Neural progenitor cell (in vitro differentiated cells): ENCODE results near the gene LRRK2. TPM values are rescaled to one million over a fixed set of nuclear protein-coding genes. Genes with fewer than 3 reads are reported as not detected.

Experiments
- DNase-seq: peaks from one replicate; pipeline ENCODE4 v3.0.0-alpha.2; 2016; ENCODE audit warnings: low spot score
- H2AFZ ChIP-seq: fragments of 200-600 bp; sonication (generic); replicated peaks from 2 replicates; pipeline ENCODE4 v1.6.1; 2016; ENCODE audit warnings: antibody characterized with exemption
- H3F3A ChIP-seq: fragments of 200-600 bp; sonication (generic); 2 replicates; pipeline ENCODE4 v1.6.1; 2016; ENCODE audit warnings: antibody characterized with exemption, low read depth
- H3K27ac ChIP-seq: fragments of 200-600 bp; sonication (generic); 2 replicates; pipeline ENCODE4 v1.5.1; 2016; ENCODE audit warnings: mild to moderate bottlenecking
- H3K27me3 ChIP-seq: fragments of 200-600 bp; sonication (generic); 2 replicates; pipeline ENCODE4 v1.6.1; 2016; ENCODE audit warnings: mild to moderate bottlenecking, moderate library complexity
- H3K36me3 ChIP-seq: fragments of 200-600 bp; sonication (generic); 2 replicates; pipeline ENCODE4 v1.5.1; 2016
- H3K4me1 ChIP-seq: fragments of 200-600 bp; sonication (generic); 2 replicates; pipeline ENCODE4 v1.6.1; 2016; ENCODE audit warnings: mixed run types
- H3K4me2 ChIP-seq: fragments of 200-600 bp; sonication (generic); 2 replicates; pipeline ENCODE4 v1.6.1; 2016
- H3K4me3 ChIP-seq: fragments of 200-600 bp; sonication (generic); 2 replicates; pipeline ENCODE4 v1.5.1; 2016
- H3K79me2 ChIP-seq: fragments of 200-600 bp; sonication (generic); 2 replicates; pipeline ENCODE4 v1.6.1; 2016; ENCODE audit warnings: low read depth
- H3K9ac ChIP-seq: fragments of 200-600 bp; sonication (generic); 2 replicates; pipeline ENCODE4 v1.6.1; 2016
- H3K9me3 ChIP-seq: fragments of 200-600 bp; sonication (generic); 2 replicates; pipeline ENCODE4 v1.5.1; 2016; ENCODE audit warnings: low read depth
- H4K20me1 ChIP-seq: fragments of 200-600 bp; sonication (generic); 2 replicates; pipeline ENCODE4 v1.6.1; 2016; ENCODE audit warnings: low read depth
- H3K27ac Mint-ChIP-seq: 3 replicates; pipeline ENCODE4 v1.8.0; 2021; ENCODE audit warnings: mixed read lengths
- H3K27me3 Mint-ChIP-seq: 2 replicates; pipeline ENCODE4 v1.8.0; 2022; ENCODE audit warnings: low read depth, mild to moderate bottlenecking, inconsistent platforms, moderate library complexity, mixed read lengths; ENCODE audit not compliant: insufficient read depth
- H3K36me3 Mint-ChIP-seq: 3 replicates; pipeline ENCODE4 v1.8.0; 2021; ENCODE audit warnings: mixed read lengths
- H3K4me1 Mint-ChIP-seq: 3 replicates; pipeline ENCODE4 v1.8.0; 2021; ENCODE audit warnings: mixed read lengths
- H3K4me3 Mint-ChIP-seq: 3 replicates; pipeline ENCODE4 v1.8.0; 2021; ENCODE audit warnings: mild to moderate bottlenecking, moderate library complexity, mixed read lengths
- H3K9me3 Mint-ChIP-seq: 3 replicates; pipeline ENCODE4 v1.8.0; 2020; ENCODE audit warnings: mixed read lengths
- CTCF ChIP-seq: fragments of 200-600 bp; sonication (generic); IDR thresholded peaks from 2 replicates; pipeline ENCODE4 v1.5.1; 2017; ENCODE audit warnings: antibody characterized with exemption, mild to moderate bottlenecking
- EZH2 ChIP-seq: fragments of 200-600 bp; sonication (generic); IDR thresholded peaks from 2 replicates; pipeline ENCODE4 v1.6.1; 2017; ENCODE audit warnings: antibody characterized with exemption, mild to moderate bottlenecking, moderate library complexity
- EZH2phosphoT487 ChIP-seq: fragments of 200-600 bp; sonication (generic); IDR thresholded peaks from 2 replicates; pipeline ENCODE4 v1.6.1; 2017; ENCODE audit warnings: antibody characterized with exemption
- total RNA-seq: library from RNA; depleted of rRNA; stranded (reverse); fragments of >200 nt; gene quantifications from 2 replicates; pipeline ENCODE4 v1.2.3, GENCODE V29; 2015; ENCODE audit warnings: low replicate concordance

The LRRK2 gene
- total RNA-seq, 1 donor from 2014 or later = 0.11 TPM

GRCh38 chr12:40343124-40343523, 118.3 kb downstream of the LRRK2 start:
- no peaks in the 10 kb centered on the region for H3K4me1 Mint-ChIP-seq
- Histone ChIP-seq H3K79me2 (no peaks in the 10 kb centered on the region), H3K9me3 (no peaks in the 10 kb centered on the region), H2AFZ (no peak overlapping the region), H3K4me3 (no peak overlapping the region), H3K27ac (no peak overlapping the region), H3K36me3 (no peaks in the 10 kb centered on the region), H3F3A (no peaks in the 10 kb centered on the region), H3K4me1 (no peaks in the 10 kb centered on the region), H3K27me3 (no peaks in the 10 kb centered on the region), H3K4me2 (no peak overlapping the region), H4K20me1 (no peaks in the 10 kb centered on the region), H3K9ac (no peak overlapping the region)
- no peaks in the 10 kb centered on the region for H3K9me3 Mint-ChIP-seq
- H3K36me3 Mint-ChIP-seq = no peaks in the 10 kb centered on the region
- no peak for TF ChIP-seq CTCF
- no peak for TF ChIP-seq EZH2phosphoT487
- no peak for TF ChIP-seq EZH2
- no peak overlapping the region for H3K4me3 Mint-ChIP-seq
- H3K27me3 Mint-ChIP-seq = no peaks in the 10 kb centered on the region
- H3K27ac Mint-ChIP-seq = no peak overlapping the region
- no peak for DNase-seq

- no peak overlapping the region for H3K4me3 Mint-ChIP-seq
- TF ChIP-seq CTCF (no peak), EZH2phosphoT487 (no peak), EZH2 (no peak)
- H3F3A ChIP-seq = no peaks in the 10 kb centered on the region
Observed at GRCh38 chr12:40344312-40344711, 119.5 kb downstream of the LRRK2 start.

GRCh38 chr12:40351976-40352375, 127.2 kb downstream of the LRRK2 start:
- peaks cover 1% of the 10 kb centered on the region for H3K27me3 Mint-ChIP-seq

More at GRCh38 chr12:40344312-40344711, 119.5 kb downstream of the LRRK2 start:
- Mint-ChIP-seq H3K4me1 (no peaks in the 10 kb centered on the region), H3K36me3 (no peaks in the 10 kb centered on the region), H3K27me3 (no peaks in the 10 kb centered on the region), H3K9me3 (no peaks in the 10 kb centered on the region), H3K27ac (no peak overlapping the region)
- Histone ChIP-seq H3K4me3 (no peak overlapping the region), H4K20me1 (no peaks in the 10 kb centered on the region), H3K9ac (no peak overlapping the region), H3K27ac (no peak overlapping the region), H3K4me1 (no peaks in the 10 kb centered on the region), H3K27me3 (no peaks in the 10 kb centered on the region), H3K4me2 (no peak overlapping the region), H3K79me2 (no peaks in the 10 kb centered on the region), H3K36me3 (no peaks in the 10 kb centered on the region), H3K9me3 (no peaks in the 10 kb centered on the region), H2AFZ (no peak overlapping the region)
- DNase-seq = no peak

More at GRCh38 chr12:40351976-40352375, 127.2 kb downstream of the LRRK2 start:
- DNase-seq = no peak
- H3K27me3 ChIP-seq = no peaks in the 10 kb centered on the region
- H3K27ac Mint-ChIP-seq = no peak overlapping the region
- H3K4me2 ChIP-seq = no peak overlapping the region
- H3K79me2 ChIP-seq = no peaks in the 10 kb centered on the region
- H3K9me3 Mint-ChIP-seq = peaks cover 5% of the 10 kb centered on the region
- H3K4me1 ChIP-seq = no peaks in the 10 kb centered on the region
- H3F3A ChIP-seq = no peaks in the 10 kb centered on the region
- H3K4me1 Mint-ChIP-seq = peaks cover 6% of the 10 kb centered on the region
- no peaks in the 10 kb centered on the region for H3K9me3 ChIP-seq
- H3K9ac ChIP-seq = no peak overlapping the region
- no peak overlapping the region for H3K27ac ChIP-seq
- H3K4me3 ChIP-seq = no peak overlapping the region
- no peak overlapping the region for H2AFZ ChIP-seq
- no peak overlapping the region for H3K4me3 Mint-ChIP-seq
- TF ChIP-seq CTCF (no peak), EZH2phosphoT487 (no peak), EZH2 (no peak)
- H4K20me1 ChIP-seq = no peaks in the 10 kb centered on the region
- no peaks in the 10 kb centered on the region for H3K36me3 ChIP-seq
- no peaks in the 10 kb centered on the region for H3K36me3 Mint-ChIP-seq
